HG02642 (cell line): ENCODE results near the gene REG3A.

ENCODE experiments used
- ATAC-seq: cut with Tn5 transposase; IDR thresholded peaks from one replicate; pipeline ENCODE4 v1.9.1; 2021; ENCODE audit warnings: mild to moderate bottlenecking; ENCODE audit not compliant: unreplicated experiment, poor library complexity

Gene REG3A

GRCh38 chr2:79159653-79160052 is at the start of gene REG3A:
REG3A (minus strand) TSS chr2:79159753; CDS start chr2:79159405, 348 bp downstream.
- no peak for ATAC-seq

- ATAC-seq = no peak
Measured at GRCh38 chr2:79200762-79201161, 41.2 kb upstream of the REG3A start.

DNA sequence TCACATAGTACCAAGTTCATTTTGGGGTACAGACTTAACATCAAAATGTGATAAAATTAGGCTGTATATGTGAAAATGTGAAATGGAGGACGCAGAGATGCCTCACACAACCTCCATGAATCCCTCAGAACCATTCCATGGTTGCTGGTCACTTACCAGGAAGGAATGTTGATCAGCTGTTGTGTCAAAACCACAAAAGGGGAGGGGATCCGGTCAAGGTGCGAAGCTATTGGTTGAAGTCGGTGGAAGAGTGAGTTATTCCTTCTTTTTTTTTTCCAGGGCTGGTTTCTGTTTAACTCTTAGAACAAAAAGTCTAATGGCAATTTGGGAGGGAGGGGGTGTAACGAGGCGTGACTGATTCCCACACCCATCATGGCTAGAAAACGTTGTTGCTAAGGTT is 32.3 kb upstream of the REG3A start:
- ATAC-seq = no peak

GRCh38 chr2:79191081-79191480 is 31.5 kb upstream of the REG3A start:
- no peak for ATAC-seq

DNA sequence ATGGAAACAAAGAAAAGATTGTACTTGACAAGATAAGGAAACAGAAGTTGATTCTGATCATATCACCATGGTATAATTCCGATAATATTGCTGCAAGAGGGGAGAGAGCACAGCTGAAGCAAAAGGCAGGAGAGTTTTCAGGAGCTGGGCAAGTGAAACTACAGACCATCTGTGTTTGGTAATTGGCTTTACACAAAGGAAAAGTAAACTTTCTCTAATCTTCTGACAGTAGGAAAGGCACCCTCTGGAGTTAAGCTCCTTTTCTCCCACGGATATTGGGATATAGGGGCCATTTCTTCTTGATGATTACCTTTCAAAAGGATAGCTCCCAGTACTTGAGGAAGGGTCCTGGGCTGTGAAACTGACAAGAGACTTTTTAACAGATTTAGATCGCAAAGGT is 29.9 kb upstream of the REG3A start:
- no peak for ATAC-seq

DNA sequence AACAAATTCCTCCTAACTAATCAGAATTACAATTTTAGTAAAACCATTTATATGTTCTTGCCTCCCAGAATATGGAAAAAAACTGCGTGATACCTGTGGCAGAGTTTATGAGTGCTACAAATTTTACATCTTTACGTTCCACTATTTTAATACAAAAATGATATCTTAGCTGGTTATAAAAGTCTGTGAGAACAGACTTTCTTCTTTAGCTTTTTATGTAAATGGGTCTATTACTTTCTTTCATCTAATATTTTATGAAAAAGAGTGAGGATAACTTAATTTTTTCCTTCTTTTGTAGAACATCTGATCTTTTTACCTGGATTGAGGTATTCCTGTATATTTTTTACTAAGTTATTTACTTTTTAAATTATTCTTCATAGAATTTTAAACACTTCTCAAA is 22.1 kb upstream of the REG3A start:
- ATAC-seq = no peak

GRCh38 chr2:79180092-79180491 is 20.5 kb upstream of the REG3A start:
- no peak for ATAC-seq

DNA sequence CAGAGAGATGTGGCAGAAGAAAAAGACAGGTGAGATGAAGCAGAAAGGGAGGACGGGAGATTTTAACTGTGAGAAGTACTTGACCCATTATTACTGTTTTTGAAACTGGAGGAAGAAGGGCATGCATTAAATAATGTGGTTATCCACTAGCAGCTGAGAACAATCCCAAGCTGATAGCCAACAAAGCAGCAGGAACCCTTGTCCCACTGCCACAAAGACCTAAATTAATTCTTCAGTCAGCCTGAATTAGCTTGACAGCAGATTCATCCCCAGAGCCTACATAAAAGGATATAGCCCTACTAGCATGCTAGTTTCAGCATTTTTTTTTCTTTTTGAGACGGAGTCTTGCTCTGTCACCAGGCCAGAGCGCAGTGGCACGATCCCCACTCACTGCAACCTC is 19.5 kb upstream of the REG3A start:
- no peak for ATAC-seq

- ATAC-seq = no peak
Measured at GRCh38 chr2:79178076-79178674, 18.6 kb upstream of the REG3A start.

DNA sequence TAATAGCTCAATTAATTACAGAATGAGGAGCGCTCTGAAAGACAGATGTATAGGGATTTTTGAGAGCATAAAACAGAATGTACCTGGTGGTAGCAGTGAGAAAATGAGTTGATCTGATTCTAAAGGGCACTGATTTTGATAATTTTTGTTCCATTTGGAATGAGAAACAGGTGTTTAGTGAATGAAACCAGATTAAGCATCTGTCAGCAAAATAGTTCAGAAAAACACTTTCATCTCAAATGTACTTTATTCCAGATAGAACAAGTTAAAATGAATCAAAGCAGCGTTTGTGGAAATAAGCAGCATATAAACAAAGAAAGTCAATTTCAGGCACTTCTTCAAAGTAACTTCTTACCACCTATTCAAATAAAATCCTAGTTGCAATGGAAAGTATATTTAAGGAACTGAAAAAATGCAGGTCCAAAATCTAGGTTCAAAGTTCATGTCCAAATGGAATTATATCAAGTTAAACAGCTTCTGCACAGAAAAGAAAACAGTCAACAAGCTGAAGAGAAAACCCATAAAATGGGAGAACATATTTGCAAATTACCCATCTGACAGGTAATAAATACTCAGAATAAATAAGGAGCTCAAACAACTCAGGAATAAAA is 11.9 kb upstream of the REG3A start:
- ATAC-seq = no peak

DNA sequence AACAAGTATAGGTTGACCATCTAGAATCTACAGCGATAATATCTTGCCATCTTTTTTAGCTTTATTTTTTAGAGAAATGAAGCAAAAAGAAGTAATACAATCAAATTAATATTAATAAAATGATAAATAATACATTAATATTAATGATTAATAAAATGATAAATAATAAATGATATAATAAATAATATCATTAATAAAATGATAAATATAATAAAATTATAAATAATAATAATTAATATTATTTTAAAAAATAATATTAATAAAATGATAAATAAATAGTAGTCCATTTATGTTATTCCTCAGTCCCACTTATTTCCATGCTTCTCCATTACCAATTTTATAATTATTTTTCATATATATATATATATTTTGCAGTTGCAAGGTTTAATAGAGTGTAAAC is 3.2 kb upstream of the REG3A start:
- ATAC-seq = no peak

GRCh38 chr2:79162132-79162531 is 2.6 kb upstream of the REG3A start:
- ATAC-seq = no peak

- no peak for ATAC-seq
Measured at GRCh38 chr2:79159030-79159429, 523 bp downstream of the REG3A start.

DNA sequence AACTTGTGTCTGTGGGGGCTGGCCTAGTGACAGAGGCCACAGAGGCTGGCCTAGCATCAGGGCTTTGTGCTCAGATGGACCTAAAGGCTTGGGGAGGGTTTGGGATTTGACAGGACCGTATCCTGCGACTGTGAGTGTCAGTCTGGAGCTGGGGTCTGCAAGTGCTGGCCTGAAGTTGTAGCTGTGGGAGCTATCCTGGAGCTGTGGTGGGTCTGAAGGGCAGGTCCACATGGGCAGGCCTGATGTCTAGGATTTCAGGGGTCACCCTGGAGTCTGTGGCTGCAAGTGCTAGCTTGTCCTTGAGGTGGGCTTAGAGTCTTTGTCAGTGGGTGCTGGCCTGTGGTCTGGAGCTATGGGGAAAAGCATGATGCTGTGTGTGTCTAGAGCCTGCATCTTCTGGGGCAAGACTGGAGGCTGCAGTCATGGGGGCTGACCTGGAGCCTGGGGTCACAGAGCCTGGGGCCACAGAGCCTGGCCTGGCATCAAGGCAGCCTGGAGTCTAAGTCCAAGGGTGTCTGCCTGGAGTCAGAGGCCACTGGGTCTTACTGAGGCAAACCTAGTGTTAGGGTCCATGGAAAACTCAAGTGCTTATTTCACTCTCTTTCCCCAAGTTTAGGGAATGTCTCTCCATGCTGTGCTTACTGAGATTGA is 3.6 kb downstream of the REG3A start:
- ATAC-seq = no peak

DNA sequence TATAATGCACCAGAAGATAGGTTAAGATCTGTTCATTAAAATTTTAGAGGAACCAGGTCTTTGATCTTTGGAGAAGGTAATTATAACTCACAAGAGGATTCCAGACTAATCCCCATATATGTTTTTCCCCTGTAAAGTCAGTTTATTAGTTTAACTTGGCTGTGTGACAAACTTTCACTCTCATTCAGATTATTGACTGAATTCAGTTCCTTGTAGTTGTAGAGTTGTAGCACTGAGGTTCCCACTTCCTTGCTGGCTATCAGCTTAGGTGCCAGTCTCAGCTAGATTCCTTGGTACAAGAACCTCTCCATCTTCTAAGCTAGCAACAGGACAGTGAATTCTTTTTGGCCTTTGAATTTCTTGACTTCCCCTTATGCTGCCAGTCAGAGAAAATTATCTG is 20.1 kb downstream of the REG3A start:
- no peak for ATAC-seq

DNA sequence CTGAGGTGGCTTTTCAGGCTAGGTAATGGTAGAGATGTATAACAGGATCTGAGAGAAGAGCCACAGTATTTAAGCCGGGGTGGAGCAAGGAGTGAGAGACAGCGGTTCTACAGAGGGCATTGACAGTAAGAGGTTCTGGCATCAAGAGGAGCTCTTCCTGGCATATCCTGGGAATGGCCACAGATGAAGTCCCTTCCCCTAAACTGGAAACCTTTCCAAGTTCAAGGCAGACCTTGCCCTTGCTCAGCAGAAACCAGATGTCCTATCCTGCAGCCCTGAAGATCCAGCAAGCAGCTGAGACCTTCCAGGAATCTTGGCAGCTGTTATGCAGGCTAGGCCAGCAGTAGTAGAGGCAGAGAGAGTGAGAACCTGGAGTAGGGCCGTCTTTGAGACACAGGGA is 21.2 kb downstream of the REG3A start:
- no peak for ATAC-seq

DNA sequence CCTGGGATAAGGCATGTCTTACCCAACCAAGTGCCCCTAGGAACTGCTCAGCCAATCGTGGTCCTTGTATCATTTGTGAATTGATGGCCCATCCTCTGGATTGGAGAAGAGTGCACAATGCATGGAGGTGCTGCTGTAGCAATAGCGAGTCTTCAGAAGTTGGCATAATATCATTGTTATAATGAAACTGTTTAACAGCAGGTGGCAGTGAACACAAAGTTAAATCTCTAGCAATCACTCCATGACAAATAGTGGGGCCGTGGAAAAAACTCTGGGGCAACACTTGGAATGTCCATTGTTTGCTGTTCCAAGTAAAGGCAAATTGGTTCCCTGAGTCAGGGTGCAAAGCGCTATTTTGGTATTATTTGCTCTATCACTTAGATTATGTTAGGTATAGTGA is 27.9 kb downstream of the REG3A start:
- ATAC-seq = no peak

GRCh38 chr2:79129804-79130203 is 29.7 kb downstream of the REG3A start:
- no peak for ATAC-seq

DNA sequence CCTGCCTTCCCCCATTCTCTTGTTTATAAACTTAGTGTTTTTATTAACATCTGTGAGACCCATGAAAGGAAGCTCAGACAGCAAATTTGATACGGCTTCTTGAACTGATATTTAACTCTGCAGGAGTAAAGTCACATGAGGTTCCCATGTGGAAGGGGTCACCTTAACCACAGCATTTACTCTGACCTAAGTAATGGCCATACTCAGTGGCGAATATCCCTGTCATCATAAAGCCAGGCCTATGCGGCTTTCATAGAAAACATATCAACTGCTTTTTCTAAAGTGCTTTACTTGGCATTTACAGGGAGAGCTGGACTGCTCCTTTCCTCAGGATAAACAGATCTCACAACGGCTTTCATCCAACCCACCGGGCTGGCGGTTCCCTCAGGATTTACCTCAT is 30.3 kb downstream of the REG3A start:
- ATAC-seq = no peak

DNA sequence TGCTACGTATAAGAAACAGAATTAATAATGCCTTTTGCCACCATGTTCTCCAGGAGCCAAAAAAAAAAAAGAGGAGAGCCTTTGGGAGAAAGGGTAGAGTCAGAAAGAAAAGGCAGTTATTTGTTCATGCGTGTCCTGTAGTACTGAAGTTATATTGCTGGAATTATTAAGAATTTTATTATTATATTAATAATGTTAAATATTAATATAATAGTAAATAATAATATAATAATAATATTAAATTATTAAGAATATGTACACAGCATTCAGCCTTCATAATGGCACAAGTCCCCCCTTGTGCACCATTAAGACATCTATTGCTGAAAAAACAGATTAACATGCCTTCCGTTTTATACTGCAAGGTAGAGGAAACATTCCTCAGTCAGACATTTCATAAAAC is 31.1 kb downstream of the REG3A start:
- ATAC-seq = no peak

DNA sequence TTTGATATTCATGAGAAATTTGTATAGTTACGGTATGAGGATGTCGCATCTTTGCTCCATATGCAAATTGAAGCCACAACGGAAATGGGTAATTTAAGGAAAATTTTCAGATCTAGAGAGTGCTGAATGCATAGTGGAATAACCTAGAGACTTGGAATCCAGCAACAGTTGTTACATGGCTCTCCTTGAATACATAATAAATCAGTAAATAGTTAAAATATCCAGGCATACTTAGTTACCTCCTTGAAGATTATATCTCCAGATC is 33.9 kb downstream of the REG3A start:
- ATAC-seq = no peak
